ENCODE data around the gene COL4A6.

DNA sequence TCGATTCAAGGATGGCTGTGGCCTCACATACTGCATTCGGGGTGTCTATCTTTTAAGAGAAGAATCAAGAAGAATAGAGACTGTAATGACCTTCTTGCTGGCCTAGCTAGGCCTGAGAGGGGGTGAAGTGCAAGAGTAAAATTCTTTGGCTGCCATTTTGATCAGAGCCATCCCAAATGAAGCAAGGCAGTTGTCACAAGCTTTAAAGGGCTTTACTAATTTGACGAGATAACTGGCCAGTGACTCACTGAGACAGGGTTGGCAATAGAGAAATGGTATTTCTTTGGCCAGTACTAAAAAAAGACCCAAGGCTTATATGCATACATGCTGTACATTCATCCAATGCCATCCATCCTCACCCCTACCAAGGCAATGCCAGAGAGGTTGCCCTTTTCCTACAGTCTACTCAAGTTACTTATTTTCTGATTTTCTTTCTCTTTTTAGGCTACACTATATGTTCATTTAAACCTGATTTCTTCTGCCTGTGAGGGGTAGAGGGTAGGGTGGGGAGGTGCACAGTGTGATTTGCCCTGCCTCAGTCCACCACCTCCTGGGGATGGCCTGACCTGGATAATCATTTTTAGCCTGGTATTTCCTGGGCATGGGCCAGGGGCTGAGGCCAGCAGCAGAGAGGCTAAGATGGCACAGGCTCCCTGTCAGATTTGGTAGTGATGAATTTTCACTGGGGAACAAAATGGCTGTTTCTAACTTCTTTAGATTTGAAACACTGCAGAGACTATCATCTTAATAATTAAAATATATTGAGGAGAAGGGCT is 314.4 kb downstream of the COL4A6 start:
- TF ChIP-seq, protein P1, sequence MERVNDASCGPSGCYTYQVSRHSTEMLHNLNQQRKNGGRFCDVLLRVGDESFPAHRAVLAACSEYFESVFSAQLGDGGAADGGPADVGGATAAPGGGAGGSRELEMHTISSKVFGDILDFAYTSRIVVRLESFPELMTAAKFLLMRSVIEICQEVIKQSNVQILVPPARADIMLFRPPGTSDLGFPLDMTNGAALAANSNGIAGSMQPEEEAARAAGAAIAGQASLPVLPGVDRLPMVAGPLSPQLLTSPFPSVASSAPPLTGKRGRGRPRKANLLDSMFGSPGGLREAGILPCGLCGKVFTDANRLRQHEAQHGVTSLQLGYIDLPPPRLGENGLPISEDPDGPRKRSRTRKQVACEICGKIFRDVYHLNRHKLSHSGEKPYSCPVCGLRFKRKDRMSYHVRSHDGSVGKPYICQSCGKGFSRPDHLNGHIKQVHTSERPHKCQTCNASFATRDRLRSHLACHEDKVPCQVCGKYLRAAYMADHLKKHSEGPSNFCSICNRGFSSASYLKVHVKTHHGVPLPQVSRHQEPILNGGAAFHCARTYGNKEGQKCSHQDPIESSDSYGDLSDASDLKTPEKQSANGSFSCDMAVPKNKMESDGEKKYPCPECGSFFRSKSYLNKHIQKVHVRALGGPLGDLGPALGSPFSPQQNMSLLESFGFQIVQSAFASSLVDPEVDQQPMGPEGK (CRISPR knock-in tag; IDR thresholded peaks at IDR 0.05; ENCODE audit: borderline replicate concordance), result no peak
- no peak for TF ChIP-seq OSR1 (CRISPR knock-in tag; IDR thresholded peaks at IDR 0.05)
- TF ChIP-seq, protein P2, sequence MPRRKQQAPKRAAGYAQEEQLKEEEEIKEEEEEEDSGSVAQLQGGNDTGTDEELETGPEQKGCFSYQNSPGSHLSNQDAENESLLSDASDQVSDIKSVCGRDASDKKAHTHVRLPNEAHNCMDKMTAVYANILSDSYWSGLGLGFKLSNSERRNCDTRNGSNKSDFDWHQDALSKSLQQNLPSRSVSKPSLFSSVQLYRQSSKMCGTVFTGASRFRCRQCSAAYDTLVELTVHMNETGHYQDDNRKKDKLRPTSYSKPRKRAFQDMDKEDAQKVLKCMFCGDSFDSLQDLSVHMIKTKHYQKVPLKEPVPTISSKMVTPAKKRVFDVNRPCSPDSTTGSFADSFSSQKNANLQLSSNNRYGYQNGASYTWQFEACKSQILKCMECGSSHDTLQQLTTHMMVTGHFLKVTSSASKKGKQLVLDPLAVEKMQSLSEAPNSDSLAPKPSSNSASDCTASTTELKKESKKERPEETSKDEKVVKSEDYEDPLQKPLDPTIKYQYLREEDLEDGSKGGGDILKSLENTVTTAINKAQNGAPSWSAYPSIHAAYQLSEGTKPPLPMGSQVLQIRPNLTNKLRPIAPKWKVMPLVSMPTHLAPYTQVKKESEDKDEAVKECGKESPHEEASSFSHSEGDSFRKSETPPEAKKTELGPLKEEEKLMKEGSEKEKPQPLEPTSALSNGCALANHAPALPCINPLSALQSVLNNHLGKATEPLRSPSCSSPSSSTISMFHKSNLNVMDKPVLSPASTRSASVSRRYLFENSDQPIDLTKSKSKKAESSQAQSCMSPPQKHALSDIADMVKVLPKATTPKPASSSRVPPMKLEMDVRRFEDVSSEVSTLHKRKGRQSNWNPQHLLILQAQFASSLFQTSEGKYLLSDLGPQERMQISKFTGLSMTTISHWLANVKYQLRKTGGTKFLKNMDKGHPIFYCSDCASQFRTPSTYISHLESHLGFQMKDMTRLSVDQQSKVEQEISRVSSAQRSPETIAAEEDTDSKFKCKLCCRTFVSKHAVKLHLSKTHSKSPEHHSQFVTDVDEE (CRISPR knock-in tag; IDR thresholded peaks at IDR 0.05), result no peak
- TF ChIP-seq, protein P3, sequence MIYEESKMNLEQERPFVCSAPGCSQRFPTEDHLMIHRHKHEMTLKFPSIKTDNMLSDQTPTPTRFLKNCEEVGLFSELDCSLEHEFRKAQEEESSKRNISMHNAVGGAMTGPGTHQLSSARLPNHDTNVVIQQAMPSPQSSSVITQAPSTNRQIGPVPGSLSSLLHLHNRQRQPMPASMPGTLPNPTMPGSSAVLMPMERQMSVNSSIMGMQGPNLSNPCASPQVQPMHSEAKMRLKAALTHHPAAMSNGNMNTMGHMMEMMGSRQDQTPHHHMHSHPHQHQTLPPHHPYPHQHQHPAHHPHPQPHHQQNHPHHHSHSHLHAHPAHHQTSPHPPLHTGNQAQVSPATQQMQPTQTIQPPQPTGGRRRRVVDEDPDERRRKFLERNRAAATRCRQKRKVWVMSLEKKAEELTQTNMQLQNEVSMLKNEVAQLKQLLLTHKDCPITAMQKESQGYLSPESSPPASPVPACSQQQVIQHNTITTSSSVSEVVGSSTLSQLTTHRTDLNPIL (CRISPR knock-in tag; IDR thresholded peaks at IDR 0.05; ENCODE audit: low read depth), result no peak
- no peak for TF ChIP-seq ISL1 (CRISPR knock-in tag; IDR thresholded peaks at IDR 0.05)
- TF ChIP-seq GLIS3 (CRISPR knock-in tag; IDR thresholded peaks at IDR 0.05), result no peak
- TF ChIP-seq ESRRG (CRISPR knock-in tag; IDR thresholded peaks at IDR 0.05), result no peak
- no peak for TF ChIP-seq ZFP3 (CRISPR knock-in tag; IDR thresholded peaks at IDR 0.05)
- TF ChIP-seq ARNTL (CRISPR knock-in tag; IDR thresholded peaks at IDR 0.05; ENCODE audit: borderline replicate concordance, low read depth), result no peak
- TF ChIP-seq ZFP30 (CRISPR knock-in tag; IDR thresholded peaks at IDR 0.05), result no peak
- TF ChIP-seq, protein P4, sequence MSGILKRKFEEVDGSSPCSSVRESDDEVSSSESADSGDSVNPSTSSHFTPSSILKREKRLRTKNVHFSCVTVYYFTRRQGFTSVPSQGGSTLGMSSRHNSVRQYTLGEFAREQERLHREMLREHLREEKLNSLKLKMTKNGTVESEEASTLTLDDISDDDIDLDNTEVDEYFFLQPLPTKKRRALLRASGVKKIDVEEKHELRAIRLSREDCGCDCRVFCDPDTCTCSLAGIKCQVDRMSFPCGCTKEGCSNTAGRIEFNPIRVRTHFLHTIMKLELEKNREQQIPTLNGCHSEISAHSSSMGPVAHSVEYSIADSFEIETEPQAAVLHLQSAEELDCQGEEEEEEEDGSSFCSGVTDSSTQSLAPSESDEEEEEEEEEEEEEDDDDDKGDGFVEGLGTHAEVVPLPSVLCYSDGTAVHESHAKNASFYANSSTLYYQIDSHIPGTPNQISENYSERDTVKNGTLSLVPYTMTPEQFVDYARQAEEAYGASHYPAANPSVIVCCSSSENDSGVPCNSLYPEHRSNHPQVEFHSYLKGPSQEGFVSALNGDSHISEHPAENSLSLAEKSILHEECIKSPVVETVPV (CRISPR knock-in tag; IDR thresholded peaks at IDR 0.05), result no peak
- no peak for TF ChIP-seq ZNF8 (CRISPR knock-in tag; IDR thresholded peaks at IDR 0.05)
